Gastroesophageal sphincter (tissue), 4 donors: ENCODE data around the gene QPCTL. TPM values are rescaled to one million over a fixed set of nuclear protein-coding genes. Genes with fewer than 3 reads are reported as not detected.

Experiments
- ATAC-seq: fragments of 150-250 bp; one replicate; pipeline ENCODE4 v1.9.1; 2016; ENCODE audit warnings: mild to moderate bottlenecking, moderate library complexity
- H3K27ac ChIP-seq, 4 donors: fragments of 200-600 bp; sonication (generic) in 3 of 4; 1 replicate in 3 of 4; 2 replicates in 1 of 4; pipeline ENCODE4 v1.5.1; 2016 to 2019
- H3K27me3 ChIP-seq: fragments of 200-600 bp; sonication (generic); one replicate; pipeline ENCODE4 v1.5.1; 2019
- H3K36me3 ChIP-seq, 2 donors: fragments of 200-600 bp; sonication (generic); one replicate each; pipeline ENCODE4 v1.5.1; 2019; ENCODE audit warnings: control low read depth in 1 of 2
- H3K4me1 ChIP-seq, 3 donors: fragments of 200-600 bp; sonication (generic); 1 replicate in 2 of 3; 2 replicates in 1 of 3; pipeline ENCODE4 v1.5.1; 2016 to 2019; ENCODE audit warnings: control low read depth in 2 of 3
- H3K4me3 ChIP-seq, 2 donors: fragments of 200-600 bp; sonication (generic); one replicate each; pipeline ENCODE4 v1.5.1; 2019; ENCODE audit warnings: mild to moderate bottlenecking in 1 of 2, moderate library complexity in 1 of 2
- H3K9me3 ChIP-seq, 3 donors: fragments of 200-600 bp; sonication (generic); one replicate each; pipeline ENCODE4 v1.5.1; 2017 to 2019; ENCODE audit warnings: control low read depth in 2 of 3
- EP300 ChIP-seq: sonication (generic); formaldehyde crosslinking; IDR thresholded peaks from one replicate; pipeline ENCODE4 v1.6.1; 2017; ENCODE audit warnings: antibody characterized with exemption, mild to moderate bottlenecking
- POLR2A ChIP-seq, 2 donors: fragments of 450-650 bp; IDR thresholded peaks; one replicate each; pipeline ENCODE4 v1.6.1; 2017; ENCODE audit warnings: antibody characterized with exemption in 2 of 2, mild to moderate bottlenecking in 2 of 2, moderate library complexity in 1 of 2
- POLR2AphosphoS5 ChIP-seq: sonication (generic); formaldehyde crosslinking; IDR thresholded peaks from one replicate; pipeline ENCODE4 v1.6.1; 2017; ENCODE audit warnings: antibody characterized with exemption
- WGBS, 2 donors: methylation state at CpG; one replicate each; pipeline ENCODE4 v1.1.5; 2018; ENCODE audit warnings: low coverage in 1 of 2; 5-methylcytosine and 5-hydroxymethylcytosine counted together
- total RNA-seq, 4 donors: library from RNA; depleted of rRNA; stranded (reverse); fragments of >200 nt; gene quantifications; one replicate each; pipeline ENCODE4 v1.1.0, GENCODE V29; 2016
- TF ChIP-seq, protein P1 (sequence below), 4 experiments: fragments of 200-600 bp in 2 of 4; fragments of 450-650 bp in 2 of 4; sonication (generic) in 1 of 4; IDR thresholded peaks; one replicate each; pipeline ENCODE4 v1.5.1; 2017 to 2019; ENCODE audit warnings: antibody characterized with exemption in 4 of 4, mild to moderate bottlenecking in 2 of 4, moderate library complexity in 2 of 4

The QPCTL gene
- total RNA-seq, 4 donors from 2014 or later: 2.7 to 6.6 (median 4.2) TPM

DNA sequence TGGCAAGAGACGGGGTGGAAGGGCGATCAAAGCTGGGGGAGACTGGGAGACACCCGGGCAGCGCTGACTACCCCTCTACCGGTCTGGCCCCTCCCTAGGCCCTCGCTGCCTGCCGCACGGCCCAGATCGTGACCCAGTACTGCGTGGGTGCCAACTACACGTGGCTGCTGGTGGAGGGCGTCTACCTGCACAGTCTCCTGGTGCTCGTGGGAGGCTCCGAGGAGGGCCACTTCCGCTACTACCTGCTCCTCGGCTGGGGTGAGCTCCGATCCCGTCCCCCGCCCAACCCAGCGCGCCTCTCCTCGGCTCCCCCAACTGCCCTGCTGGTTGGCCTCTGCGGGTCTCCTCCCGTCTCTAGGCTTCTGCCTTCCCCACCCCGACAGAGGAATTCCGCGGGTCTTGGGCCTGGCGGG, 15.6 kb upstream of the QPCTL start:
- Histone ChIP-seq H3K27ac (no peak overlapping the region), H3K36me3 (no peaks in the 10 kb centered on the region), H3K4me3 (peak overlapping the region in 1 of 2 donors; percentile 32), H3K9me3 (no peaks in the 10 kb centered on the region), H3K4me1 (peaks cover 0 to 30% (median 8%) of the 10 kb centered on the region in 3 donors), H3K27me3 (peaks cover 84% of the 10 kb centered on the region)
- no peak for ATAC-seq
- TF ChIP-seq POLR2A (IDR thresholded peaks at IDR 0.05) (no peak), POLR2AphosphoS5 (no peak), EP300 (no peak)
- TF ChIP-seq, protein P1, sequence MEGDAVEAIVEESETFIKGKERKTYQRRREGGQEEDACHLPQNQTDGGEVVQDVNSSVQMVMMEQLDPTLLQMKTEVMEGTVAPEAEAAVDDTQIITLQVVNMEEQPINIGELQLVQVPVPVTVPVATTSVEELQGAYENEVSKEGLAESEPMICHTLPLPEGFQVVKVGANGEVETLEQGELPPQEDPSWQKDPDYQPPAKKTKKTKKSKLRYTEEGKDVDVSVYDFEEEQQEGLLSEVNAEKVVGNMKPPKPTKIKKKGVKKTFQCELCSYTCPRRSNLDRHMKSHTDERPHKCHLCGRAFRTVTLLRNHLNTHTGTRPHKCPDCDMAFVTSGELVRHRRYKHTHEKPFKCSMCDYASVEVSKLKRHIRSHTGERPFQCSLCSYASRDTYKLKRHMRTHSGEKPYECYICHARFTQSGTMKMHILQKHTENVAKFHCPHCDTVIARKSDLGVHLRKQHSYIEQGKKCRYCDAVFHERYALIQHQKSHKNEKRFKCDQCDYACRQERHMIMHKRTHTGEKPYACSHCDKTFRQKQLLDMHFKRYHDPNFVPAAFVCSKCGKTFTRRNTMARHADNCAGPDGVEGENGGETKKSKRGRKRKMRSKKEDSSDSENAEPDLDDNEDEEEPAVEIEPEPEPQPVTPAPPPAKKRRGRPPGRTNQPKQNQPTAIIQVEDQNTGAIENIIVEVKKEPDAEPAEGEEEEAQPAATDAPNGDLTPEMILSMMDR (IDR thresholded peaks at IDR 0.05): no peak
- WGBS, 2 donors: 19% methylated on average over 8 of the region's 28 CpGs; no CpG with 5 or more reads in 1 of the 2 donors

DNA sequence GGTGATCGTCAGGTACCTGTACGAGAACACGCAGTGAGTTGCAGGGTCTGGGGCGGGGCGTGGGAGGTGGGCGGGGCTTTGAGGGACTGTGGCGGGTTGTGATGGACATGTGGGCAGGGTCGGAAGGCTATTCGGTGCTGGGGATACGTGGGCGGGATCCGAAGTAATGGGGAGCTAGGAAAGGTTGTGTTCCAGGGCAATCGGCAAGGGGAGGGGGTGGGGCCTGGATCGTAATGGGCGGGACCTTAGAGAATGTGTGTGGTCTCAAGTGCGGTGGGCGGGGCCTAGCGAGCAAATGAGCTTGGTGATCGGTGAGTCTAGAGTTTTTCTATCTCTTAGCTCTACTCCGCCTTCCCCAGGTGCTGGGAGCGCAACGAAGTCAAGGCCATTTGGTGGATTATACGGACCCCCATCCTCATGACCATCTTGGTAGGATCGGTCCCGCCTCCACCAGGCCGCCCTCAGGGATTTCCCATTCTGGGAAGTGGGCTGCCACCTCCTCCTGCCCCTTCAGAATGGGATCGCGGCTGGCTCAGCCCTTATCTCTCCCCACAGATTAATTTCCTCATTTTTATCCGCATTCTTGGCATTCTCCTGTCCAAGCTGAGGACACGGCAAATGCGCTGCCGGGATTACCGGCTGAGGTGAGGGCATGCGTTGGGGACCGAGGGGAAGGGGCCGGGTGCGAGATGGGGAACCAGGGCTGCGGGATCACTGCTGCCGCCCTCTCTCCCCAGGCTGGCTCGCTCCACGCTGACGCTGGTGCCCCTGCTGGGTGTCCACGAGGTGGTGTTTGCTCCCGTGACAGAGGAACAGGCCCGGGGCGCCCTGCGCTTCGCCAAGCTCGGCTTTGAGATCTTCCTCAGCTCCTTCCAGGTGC, 14.9 kb upstream of the QPCTL start:
- TF ChIP-seq EP300: no peak
- TF ChIP-seq, protein P1 (IDR thresholded peaks at IDR 0.05): no peak
- TF ChIP-seq POLR2A (IDR thresholded peaks at IDR 0.05): no peak
- no peak for TF ChIP-seq POLR2AphosphoS5
- Histone ChIP-seq H3K4me1 (peaks cover 0 to 34% (median 8%) of the 10 kb centered on the region in 3 donors), H3K27me3 (peaks cover 76% of the 10 kb centered on the region), H3K27ac (no peak overlapping the region), H3K36me3 (no peaks in the 10 kb centered on the region), H3K4me3 (peak overlapping the region in 1 of 2 donors; percentile 32), H3K9me3 (no peaks in the 10 kb centered on the region)
- no peak for ATAC-seq
- 0 to 1% methylated on average over 2 to 22 of the region's 49 CpGs for WGBS, 2 donors

DNA sequence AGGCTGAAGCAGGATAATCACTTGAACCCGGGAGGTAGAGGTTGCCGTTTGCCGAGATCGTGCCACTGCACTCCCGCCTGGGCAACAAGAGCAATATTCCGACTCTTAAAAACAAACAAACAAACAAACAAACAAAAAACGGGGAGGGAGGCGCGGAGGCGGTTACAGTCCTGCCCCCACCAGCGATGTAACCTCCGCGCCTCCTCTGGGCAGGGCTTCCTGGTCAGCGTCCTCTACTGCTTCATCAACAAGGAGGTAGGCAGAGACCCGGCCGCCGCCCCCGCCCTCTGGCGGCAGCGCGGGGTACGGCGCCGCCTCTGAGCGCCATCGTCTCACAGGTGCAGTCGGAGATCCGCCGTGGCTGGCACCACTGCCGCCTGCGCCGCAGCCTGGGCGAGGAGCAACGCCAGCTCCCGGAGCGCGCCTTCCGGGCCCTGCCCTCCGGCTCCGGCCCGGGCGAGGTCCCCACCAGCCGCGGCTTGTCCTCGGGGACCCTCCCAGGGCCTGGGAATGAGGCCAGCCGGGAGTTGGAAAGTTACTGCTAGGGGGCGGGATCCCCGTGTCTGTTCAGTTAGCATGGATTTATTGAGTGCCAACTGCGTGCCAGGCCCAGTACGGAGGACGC, 11.0 kb upstream of the QPCTL start:
- peak overlapping the region; percentile 11 to 51 for H3K4me3 ChIP-seq
- peaks cover 0 to 34% (median 8%) of the 10 kb centered on the region in 3 donors for H3K4me1 ChIP-seq
- peaks cover 0 to 32% of the 10 kb centered on the region in 2 donors for H3K36me3 ChIP-seq
- peak; percentile 95 for ATAC-seq
- H3K27ac ChIP-seq: peak overlapping the region in 3 of 4 donors; percentile 81 to 84 (median 82)
- no peak for TF ChIP-seq EP300
- TF ChIP-seq, protein P1 (IDR thresholded peaks at IDR 0.05): peak in 3 of 4 experiments; percentile 93 to 97 (median 97)
- peak; percentile 7 for TF ChIP-seq POLR2AphosphoS5
- TF ChIP-seq POLR2A (IDR thresholded peaks at IDR 0.05): no peak
- no peaks in the 10 kb centered on the region for H3K9me3 ChIP-seq
- 3 to 7% methylated on average over 9 to 13 of the region's 51 CpGs for WGBS, 2 donors
- peaks cover 40% of the 10 kb centered on the region for H3K27me3 ChIP-seq

DNA sequence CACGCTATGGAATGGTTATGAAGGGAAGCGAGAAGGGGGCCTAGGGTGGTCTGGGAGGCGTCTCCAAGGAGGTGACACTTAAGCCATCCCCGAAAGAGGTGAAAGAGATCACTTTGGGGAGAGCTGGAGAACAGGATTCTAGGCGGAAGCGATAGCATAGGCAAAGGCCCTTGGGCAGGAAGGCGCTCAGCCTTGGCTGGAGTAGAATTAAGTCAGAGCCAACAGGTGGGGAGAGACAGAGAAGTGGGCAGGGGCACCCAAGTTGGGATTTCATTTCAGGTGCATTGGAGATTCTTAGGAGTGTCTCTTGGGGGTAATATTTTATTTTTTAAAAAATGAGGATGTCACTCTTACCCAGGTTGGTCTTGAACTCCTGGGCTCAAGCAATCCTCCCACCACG, 10.3 kb upstream of the QPCTL start:
- no peak for ATAC-seq

More for the DNA sequence above, 10.3 kb upstream of the QPCTL start:
- 67 to 68% methylated on average over 8 of the region's 8 CpGs for WGBS, 2 donors
- Histone ChIP-seq H3K27me3 (peaks cover 34% of the 10 kb centered on the region), H3K4me3 (peak overlapping the region in 1 of 2 donors; percentile 51), H3K27ac (peak overlapping the region in 3 of 4 donors; percentile 81 to 84 (median 82)), H3K36me3 (peaks cover 0 to 38% of the 10 kb centered on the region in 2 donors), H3K4me1 (peaks cover 0 to 28% (median 4%) of the 10 kb centered on the region in 3 donors), H3K9me3 (no peaks in the 10 kb centered on the region)
- TF ChIP-seq, protein P1 (IDR thresholded peaks at IDR 0.05): no peak
- TF ChIP-seq EP300 (no peak), POLR2AphosphoS5 (no peak), POLR2A (IDR thresholded peaks at IDR 0.05) (no peak)
